ENCODE data around the gene RFX3.

The RFX3 gene

DNA sequence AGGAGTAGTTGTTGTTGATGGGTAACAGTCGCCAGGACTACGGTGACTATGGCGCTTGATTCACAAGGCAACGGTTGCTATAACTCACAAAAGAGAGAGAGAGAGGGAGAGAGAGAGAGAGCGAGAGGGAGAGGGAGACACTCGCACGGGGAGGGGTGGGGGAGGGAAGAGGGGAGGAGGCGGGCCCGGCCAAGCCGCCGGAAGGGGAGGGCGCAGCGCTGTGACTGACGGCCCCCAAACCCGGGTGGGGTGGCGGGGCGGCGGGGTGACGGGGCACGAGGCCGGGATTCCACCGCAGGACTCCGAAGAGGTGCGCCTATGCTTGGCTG lies at the start of gene RFX3:
Gene RFX3, minus strand, starts transcription at position 166 of the 329 bp plus-strand sequence. CDS start 130,413 bp downstream, outside the sequence.
- peak; percentile 96 for DNase-seq (ENCODE audit: low spot score)

DNA sequence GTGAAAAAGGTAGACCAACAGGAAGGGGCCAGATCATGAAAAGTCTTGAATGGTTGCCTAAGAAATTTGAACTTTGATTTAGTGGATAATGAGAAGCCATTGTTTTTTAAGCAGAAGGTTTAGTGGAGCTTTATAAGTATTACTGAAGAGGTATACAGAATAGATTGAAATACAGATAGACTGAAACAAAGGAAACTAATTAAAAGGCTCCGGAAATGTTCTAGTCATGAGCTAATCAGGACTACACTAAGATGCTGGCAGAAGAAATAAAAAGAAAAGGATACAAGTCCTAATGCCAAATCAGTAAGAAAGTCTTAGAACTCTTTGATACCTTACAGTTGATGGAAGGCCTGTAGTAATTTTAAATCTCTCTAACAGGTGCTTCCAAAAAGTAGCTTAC lies 45.7 kb upstream of the RFX3 start:
- DNase-seq (ENCODE audit: low spot score): no peak

- no peak for DNase-seq (ENCODE audit: low spot score)
These were observed 43.7 kb upstream of the RFX3 start for GRCh38 chr9:3569529-3569928.

GRCh38 chr9:3567988-3568387 lies 42.2 kb upstream of the RFX3 start:
- no peak for DNase-seq (ENCODE audit: low spot score)

DNA sequence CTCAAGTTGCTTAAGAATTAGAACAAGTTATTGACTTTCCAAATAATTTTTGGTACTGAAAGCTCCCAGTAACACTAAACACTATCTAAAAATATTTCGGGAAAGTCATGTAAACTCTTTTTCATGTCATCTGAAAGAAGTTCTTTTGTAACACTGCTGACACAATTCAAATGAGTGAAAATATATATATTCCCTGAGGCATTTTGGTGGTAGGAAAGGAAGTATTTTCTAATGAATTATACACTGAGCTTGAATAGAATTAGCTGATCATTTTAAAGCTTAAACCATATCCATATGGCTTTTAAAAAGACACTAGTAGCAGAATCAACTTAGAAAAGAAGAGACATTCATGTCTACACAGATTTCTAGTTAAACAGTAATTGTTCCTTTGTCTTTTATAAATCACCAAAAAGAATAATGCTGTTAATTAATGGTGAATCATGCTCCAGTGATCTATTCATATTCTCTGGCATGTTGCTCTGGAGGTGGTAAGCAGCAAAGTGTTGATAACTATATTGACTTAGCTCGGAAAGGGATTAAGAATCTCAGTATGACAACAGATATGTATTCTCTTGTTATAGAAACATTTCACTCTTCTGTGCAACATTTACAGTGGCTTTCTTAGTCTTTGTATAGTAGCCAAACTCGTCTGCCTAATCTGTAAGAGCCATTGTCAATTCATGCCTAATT lies 27.4 kb upstream of the RFX3 start:
- DNase-seq (ENCODE audit: low spot score): peak; percentile 9

DNA sequence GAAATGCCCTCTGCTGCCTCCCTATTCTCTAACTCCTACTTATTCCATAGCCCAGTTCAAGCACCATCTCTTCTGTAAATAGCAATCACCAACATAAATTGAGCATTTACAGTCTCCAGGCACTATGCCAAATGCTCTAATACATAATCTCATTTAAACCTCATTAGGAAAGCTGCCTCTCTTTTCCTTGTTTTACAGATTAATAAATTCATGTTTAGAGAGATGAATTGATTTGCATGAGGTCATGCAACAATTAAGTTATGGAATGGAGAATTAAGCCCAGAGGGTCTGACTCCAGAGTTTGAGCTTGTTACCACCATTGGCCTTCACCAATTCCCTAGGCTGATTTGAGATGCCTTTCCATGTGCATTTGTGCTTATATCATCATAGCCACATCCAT lies 23.4 kb upstream of the RFX3 start:
- no peak for DNase-seq (ENCODE audit: low spot score)

DNA sequence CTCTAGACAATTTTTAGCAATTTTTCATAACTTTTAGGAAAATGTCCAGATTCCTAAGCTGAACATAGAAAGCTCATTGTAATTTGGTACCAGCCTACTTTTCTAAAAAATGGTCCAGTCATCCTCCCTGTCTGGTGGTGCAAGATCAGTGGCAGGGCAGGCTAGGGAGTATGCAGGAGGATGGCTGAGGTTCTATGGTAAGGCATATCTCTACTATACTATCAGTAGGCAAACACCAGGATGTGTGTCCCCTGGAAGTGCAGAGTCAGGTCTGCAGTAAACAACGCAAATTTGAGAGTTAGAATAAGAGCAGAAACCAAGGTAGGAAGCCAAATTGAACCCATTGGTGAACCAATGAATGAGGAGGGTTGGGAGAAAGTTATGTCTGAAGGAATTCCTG lies 22.8 kb upstream of the RFX3 start:
- no peak for DNase-seq (ENCODE audit: low spot score)

GRCh38 chr9:3541206-3541605 lies 15.4 kb upstream of the RFX3 start:
- no peak for DNase-seq (ENCODE audit: low spot score)

- DNase-seq (ENCODE audit: low spot score): no peak
These were observed 9.0 kb upstream of the RFX3 start for GRCh38 chr9:3534614-3535404.

GRCh38 chr9:3532158-3532557 lies 6.4 kb upstream of the RFX3 start:
- no peak for DNase-seq (ENCODE audit: low spot score)

GRCh38 chr9:3528451-3528850 lies 2.6 kb upstream of the RFX3 start:
- no peak for DNase-seq (ENCODE audit: low spot score)

DNA sequence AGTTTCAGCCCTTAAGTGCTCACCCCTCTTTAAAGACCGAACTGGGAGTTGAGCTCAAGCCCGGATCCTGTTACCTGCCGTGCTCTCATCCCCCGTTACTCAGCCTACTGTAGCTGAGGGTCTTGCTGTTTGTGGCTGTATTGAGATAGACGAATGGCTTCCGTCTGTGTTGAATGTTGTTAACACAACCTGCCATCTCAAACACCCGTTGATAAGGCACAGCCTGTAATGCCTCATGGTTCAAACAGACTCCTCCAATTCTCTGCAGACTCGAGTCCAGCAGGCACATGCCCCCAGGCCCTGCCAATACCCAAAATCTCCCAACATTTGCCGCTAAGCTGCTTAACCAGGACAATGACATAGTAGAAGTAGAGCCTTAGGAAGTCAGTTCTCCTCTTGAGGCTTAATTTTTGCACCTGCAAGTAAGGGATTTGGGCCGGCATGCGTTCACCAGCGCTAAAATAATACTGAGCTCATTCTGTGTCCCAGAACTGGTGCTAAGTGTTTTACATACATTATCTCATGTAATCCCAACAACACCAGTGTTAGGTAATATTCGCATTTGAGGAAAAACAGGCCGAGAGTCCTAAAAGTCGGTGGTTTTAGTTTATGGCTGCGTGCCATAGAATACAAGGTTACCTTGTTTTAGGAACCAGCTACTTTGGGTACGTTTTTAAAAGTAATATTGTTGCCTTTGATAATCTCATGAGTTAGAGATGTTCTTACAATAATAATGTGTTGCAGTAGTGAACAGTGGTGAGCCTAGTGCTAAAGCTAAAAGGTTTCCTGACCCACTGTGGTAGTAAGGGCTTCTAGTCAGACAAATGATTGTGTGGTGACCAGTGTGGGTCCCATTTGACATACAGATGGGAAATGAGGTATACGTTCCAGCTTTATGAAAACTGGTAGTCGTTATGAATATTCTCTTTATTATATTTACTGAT lies 1.5 kb upstream of the RFX3 start:
- peak; percentile 58 for DNase-seq (ENCODE audit: low spot score)

GRCh38 chr9:3526165-3526996 lies 580 bp upstream of the RFX3 start:
- peak; percentile 86 for DNase-seq (ENCODE audit: low spot score)

- DNase-seq (ENCODE audit: low spot score): no peak
These were observed 535 bp downstream of the RFX3 start for GRCh38 chr9:3525096-3525835.

DNA sequence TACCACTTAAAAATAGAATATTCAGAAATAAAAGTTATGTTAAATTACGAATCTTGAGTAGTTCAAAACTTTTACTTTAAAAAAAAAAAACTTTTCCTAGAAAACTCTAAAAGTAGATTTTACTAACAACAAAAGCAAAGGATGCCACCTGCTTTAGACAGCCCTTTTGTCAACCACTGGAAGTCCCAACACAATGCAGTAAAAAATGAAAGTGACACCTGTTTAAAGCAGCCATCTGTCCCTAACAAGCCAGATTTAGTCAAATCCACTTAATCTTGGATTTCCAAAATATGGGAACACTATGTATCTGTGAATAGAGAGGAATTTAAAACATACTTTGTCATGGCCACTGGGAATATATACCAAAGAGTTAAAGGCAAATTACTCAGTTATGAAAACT lies 3.8 kb downstream of the RFX3 start:
- no peak for DNase-seq (ENCODE audit: low spot score)

- no peak for DNase-seq (ENCODE audit: low spot score)
These were observed 5.2 kb downstream of the RFX3 start for GRCh38 chr9:3520564-3520963.

DNA sequence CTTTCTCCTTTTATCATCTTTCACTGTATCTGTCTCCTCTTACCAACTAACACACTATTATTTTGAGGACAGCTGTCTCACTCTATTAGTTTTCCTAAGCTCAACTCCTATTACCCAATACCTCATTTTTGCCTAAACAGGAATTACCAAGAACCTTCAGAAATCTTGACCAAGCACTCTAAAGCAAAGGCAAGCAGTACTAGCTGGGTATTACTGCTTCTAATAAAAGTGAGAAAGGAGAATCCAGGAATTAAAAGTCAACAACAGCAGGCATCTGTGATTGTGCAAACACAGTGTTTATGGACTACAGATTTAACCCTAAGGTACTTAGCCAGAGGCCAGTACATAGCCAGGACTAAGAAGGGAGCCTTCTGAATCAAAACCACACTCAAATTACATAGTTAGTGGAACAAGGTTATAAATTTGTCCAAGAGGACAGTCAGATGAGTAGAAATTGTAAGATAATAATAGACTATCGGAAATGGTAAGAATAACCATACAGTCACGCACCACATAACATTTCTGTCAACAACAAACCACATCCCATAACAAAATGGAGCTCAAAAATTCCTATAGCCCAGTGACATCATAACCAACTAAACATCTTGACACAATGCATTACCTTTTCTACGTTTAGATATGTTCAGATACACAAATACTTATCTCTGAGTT lies 8.3 kb downstream of the RFX3 start:
- DNase-seq (ENCODE audit: low spot score): no peak

GRCh38 chr9:3516667-3517330 lies 9.0 kb downstream of the RFX3 start:
- no peak for DNase-seq (ENCODE audit: low spot score)

DNA sequence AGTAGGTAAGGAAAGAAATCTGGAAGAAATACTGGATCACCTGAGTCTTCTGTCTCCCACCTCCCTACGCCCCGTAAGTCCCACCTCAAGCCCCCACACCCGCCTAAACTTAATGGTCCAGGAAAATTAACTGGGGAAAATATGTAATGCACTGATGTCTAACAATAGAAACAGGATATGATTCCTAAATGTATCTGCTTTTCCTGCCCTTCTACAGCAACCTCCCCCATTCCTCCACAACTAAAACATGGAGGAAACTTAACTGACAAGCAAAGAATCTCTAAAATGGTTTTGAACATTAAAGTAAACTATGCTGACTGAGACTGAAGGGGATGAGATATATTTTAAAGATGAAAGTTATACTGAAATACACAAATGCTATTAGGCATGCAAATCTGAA lies 10.4 kb downstream of the RFX3 start:
- DNase-seq (ENCODE audit: low spot score): no peak

DNA sequence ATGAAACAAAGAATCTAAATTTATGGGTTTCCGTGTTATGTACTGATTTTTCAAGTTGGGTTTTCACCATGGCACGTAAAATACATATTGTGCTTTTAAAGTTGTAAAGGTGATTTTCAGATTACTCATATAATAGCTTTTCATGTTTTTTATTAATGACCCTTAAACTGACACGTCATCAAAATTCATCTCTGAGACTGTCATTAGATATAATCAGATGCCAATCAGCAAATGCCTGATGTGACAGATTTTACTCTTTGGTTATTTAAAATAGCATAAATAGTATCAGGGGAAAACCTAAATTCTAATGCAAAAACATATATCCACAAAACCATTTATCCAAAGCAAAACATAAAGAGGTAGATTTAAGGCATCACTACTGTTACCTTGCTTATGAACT lies 11.0 kb downstream of the RFX3 start:
- no peak for DNase-seq (ENCODE audit: low spot score)
